ENCODE data around the gene SHROOM2. TPM values are rescaled to one million over a fixed set of nuclear protein-coding genes. Genes with fewer than 3 reads are reported as not detected.

Gene SHROOM2
- total and polyA plus RNA-seq, 9 of the 15 experiments (the other 6 are each of a cell fraction or from before 2014, with no cell fraction given) = not detected

DNA sequence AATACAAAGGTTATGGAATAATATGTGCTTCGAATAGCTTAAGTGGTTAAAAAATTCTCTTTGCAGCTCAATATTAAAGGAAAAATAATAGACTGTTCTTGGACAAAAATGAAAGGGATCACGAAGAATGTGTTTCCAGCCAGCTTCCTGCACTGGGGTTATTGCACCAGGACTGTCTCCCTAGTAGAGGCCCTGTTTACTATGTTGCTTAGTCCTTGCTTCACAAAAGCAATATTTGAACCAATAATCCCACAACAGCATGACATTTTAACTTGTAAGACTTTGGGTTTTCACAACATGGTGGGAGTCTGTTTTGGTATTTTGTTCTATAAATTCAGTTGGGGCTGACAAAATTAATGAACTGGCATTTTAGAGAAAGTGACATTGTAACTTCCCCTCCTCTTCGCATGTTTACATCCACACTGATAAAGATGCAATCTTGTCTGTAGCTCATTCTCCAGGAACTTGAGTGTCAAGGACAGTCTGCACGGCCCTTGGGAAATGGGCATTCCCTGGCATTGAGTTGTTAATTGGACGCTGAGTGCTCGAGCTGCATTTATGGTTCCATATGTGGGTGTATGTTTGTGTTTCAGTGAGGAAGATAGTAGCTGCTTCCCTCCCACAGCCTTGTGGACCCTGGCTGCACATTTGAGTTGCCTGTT, 39.0 kb downstream of the SHROOM2 start:
- Histone ChIP-seq H3K9ac (ENCODE audit: insufficient read depth in 1 of 2, low read depth in 2 of 2, low read length in 2 of 2) (no peak overlapping the region), H3K4me2 (ENCODE audit: insufficient read depth, low read length) (no peak overlapping the region), H3K36me3 (ENCODE audit: control insufficient read depth, insufficient read depth, low read length) (no peaks in the 10 kb centered on the region), H2AFZ (ENCODE audit: low read depth, low read length) (no peak overlapping the region), H3K4me1 (replicated peaks in 1 of 2; ENCODE audit: control insufficient read depth in 2 of 2, insufficient read depth in 2 of 2, low read length in 2 of 2) (no peaks in the 10 kb centered on the region), H3K27ac (ENCODE audit: extremely low read depth, low read depth, low read length) (no peak overlapping the region), H3K9me3 (replicated peaks; ENCODE audit: control insufficient read depth, insufficient read depth, low read depth, low read length) (no peaks in the 10 kb centered on the region), H3K9me1 (ENCODE audit: control insufficient read depth, insufficient read depth, low read length) (no peaks in the 10 kb centered on the region), H3K4me3 (no peak overlapping the region), H3K27me3 (ENCODE audit: control insufficient read depth in 2 of 2, insufficient read depth in 2 of 2, low read length in 2 of 2) (peaks cover 2 to 18% of the 10 kb centered on the region in 2 experiments; a peak in 3 of 5 replicates), H3K79me2 (ENCODE audit: control insufficient read depth, insufficient read depth, low read length) (no peaks in the 10 kb centered on the region), H4K20me1 (replicated peaks; ENCODE audit: control insufficient read depth, insufficient read depth, low read length) (no peaks in the 10 kb centered on the region)
- no peak for DNase-seq (ENCODE audit: extremely low read depth in 1 of 4, low spot score in 3 of 4)
- CTCF ChIA-PET (ENCODE audit: low intra/inter-chr PET ratio) = no interaction called here
- intact Hi-C loops (cut with micrococcal nuclease) (no loop called here), in situ Hi-C loops (cut with MboI) (no loop called here)
- 3% methylated on average over 6 of the region's 6 CpGs for WGBS (ENCODE audit: insufficient coverage, low coverage, missing lambda C conversion rate)
- FAIRE-seq = no peak
- BruUV-seq (replicated peaks) = no TSS peak
- no peak for ATAC-seq
- POLR2A ChIA-PET = interaction anchor here (0.6 kb wide), 1 partner anchor 141 kb away, joined by 3 read pairs; no protein-coding TSS in a partner anchor
- no peak for TF ChIP-seq DACH1 (IDR thresholded peaks at IDR 0.05; ENCODE audit: partially characterized antibody)

- ChIA-PET CTCF (ENCODE audit: low intra/inter-chr PET ratio) (no interaction called here), POLR2A (interaction anchor here (0.6 kb wide), 1 partner anchor 140 kb away, joined by 3 read pairs; no protein-coding TSS in a partner anchor)
- TF ChIP-seq, protein P1, sequence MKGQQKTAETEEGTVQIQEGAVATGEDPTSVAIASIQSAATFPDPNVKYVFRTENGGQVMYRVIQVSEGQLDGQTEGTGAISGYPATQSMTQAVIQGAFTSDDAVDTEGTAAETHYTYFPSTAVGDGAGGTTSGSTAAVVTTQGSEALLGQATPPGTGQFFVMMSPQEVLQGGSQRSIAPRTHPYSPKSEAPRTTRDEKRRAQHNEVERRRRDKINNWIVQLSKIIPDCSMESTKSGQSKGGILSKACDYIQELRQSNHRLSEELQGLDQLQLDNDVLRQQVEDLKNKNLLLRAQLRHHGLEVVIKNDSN (CRISPR knock-in tag; IDR thresholded peaks at IDR 0.05) = no peak
- TF ChIP-seq SAFB2 (IDR thresholded peaks at IDR 0.05; ENCODE audit: borderline replicate concordance, low read depth, low read length, severe bottlenecking) = no peak
- Histone ChIP-seq H3K4me3 (no peak overlapping the region), H3K4me2 (ENCODE audit: insufficient read depth, low read length) (no peak overlapping the region), H3K9me1 (ENCODE audit: control insufficient read depth, insufficient read depth, low read length) (no peaks in the 10 kb centered on the region), H3K9me3 (replicated peaks; ENCODE audit: control insufficient read depth, insufficient read depth, low read depth, low read length) (no peaks in the 10 kb centered on the region), H3K27me3 (ENCODE audit: control insufficient read depth in 2 of 2, insufficient read depth in 2 of 2, low read length in 2 of 2) (peaks cover 2 to 18% of the 10 kb centered on the region in 2 experiments; a peak in 3 of 5 replicates), H2AFZ (ENCODE audit: low read depth, low read length) (no peak overlapping the region), H4K20me1 (replicated peaks; ENCODE audit: control insufficient read depth, insufficient read depth, low read length) (no peaks in the 10 kb centered on the region), H3K4me1 (replicated peaks in 1 of 2; ENCODE audit: control insufficient read depth in 2 of 2, insufficient read depth in 2 of 2, low read length in 2 of 2) (no peaks in the 10 kb centered on the region), H3K27ac (ENCODE audit: extremely low read depth, low read depth, low read length) (no peak overlapping the region), H3K9ac (ENCODE audit: insufficient read depth in 1 of 2, low read depth in 2 of 2, low read length in 2 of 2) (no peak overlapping the region), H3K36me3 (ENCODE audit: control insufficient read depth, insufficient read depth, low read length) (no peaks in the 10 kb centered on the region), H3K79me2 (ENCODE audit: control insufficient read depth, insufficient read depth, low read length) (no peaks in the 10 kb centered on the region)
- ATAC-seq (no peak), DNase-seq (ENCODE audit: extremely low read depth in 1 of 4, low spot score in 3 of 4) (no peak), FAIRE-seq (no peak)
- in situ Hi-C loops (cut with MboI) (no loop called here), intact Hi-C loops (cut with micrococcal nuclease) (no loop called here)
- no TSS peak for BruUV-seq (replicated peaks)
- 0% methylated on average over 7 of the region's 8 CpGs for WGBS (ENCODE audit: insufficient coverage, low coverage, missing lambda C conversion rate)
Measured at GRCh38 chrX:9825966-9826365, 39.7 kb downstream of the SHROOM2 start.
